ENCODE data around the gene GPC3. TPM values are rescaled to one million over a fixed set of nuclear protein-coding genes. Genes with fewer than 3 reads are reported as not detected.

The GPC3 gene
- total RNA-seq, 2 experiments from 2014 or later, result 0.25 to 0.59 TPM

DNA sequence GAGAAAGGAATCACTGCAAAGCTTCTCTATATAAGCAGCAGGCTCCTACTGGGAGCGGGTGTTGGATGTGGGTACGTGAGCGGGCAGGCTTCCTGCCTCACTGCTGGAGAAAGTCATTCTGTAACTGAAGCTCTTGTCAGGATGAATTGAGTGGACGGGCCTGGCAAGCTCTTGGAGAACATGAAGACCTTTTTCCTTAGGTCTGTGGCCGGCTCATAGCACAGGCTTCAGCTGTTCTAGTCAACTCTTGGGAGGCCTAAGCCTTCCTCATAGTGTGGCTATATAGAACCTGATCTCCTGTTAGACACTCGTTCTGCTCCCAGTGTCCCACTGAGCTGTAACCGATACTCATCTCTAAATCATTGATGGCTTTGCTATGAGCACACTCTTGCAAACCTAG lies 461.9 kb downstream of the GPC3 start:
- ChIA-PET CTCF (no interaction called here), POLR2A (no interaction called here)
- Mint-ChIP-seq H3K4me1 (ENCODE audit: low read depth) (no peaks in the 10 kb centered on the region), H3K9me3 (no peaks in the 10 kb centered on the region), H3K36me3 (ENCODE audit: low read depth) (no peaks in the 10 kb centered on the region), H3K27me3 (no peaks in the 10 kb centered on the region), H3K4me3 (no peak overlapping the region), H3K27ac (no peak overlapping the region)
- H3K27me3 ChIP-seq (ENCODE audit: control insufficient read depth in 1 of 2, insufficient read depth in 2 of 2, low read length in 2 of 2), result no peaks in the 10 kb centered on the region
- no peak for TF ChIP-seq CTCF (IDR thresholded peaks at IDR 0.05)
- no peaks in the 10 kb centered on the region for H3K9me3 ChIP-seq (ENCODE audit: control insufficient read depth in 1 of 2, insufficient read depth in 1 of 2, low read length in 2 of 2)
- H3K27ac ChIP-seq (ENCODE audit: low read depth in 1 of 2, low read length in 2 of 2), result no peak overlapping the region
- no peaks in the 10 kb centered on the region for H3K4me1 ChIP-seq (ENCODE audit: insufficient read depth, low read length)
- ATAC-seq (ENCODE audit: poor library complexity) (no peak), DNase-seq (no peak)
- H3K4me3 ChIP-seq (ENCODE audit: low read length), result no peak overlapping the region
- intact Hi-C loops (cut with DNase I, micrococcal nuclease), result no loop called here
- H3K36me3 ChIP-seq (ENCODE audit: insufficient read depth, low read length), result no peaks in the 10 kb centered on the region

- no peak for TF ChIP-seq CTCF (IDR thresholded peaks at IDR 0.05)
- ChIA-PET POLR2A (no interaction called here), CTCF (no interaction called here)
- H3K9me3 Mint-ChIP-seq, result no peaks in the 10 kb centered on the region
- DNase-seq (no peak), ATAC-seq (ENCODE audit: poor library complexity) (no peak)
- no peak overlapping the region for H3K27ac ChIP-seq (ENCODE audit: low read depth in 1 of 2, low read length in 2 of 2)
- no peaks in the 10 kb centered on the region for H3K27me3 ChIP-seq (ENCODE audit: control insufficient read depth in 1 of 2, insufficient read depth in 2 of 2, low read length in 2 of 2)
- no peaks in the 10 kb centered on the region for H3K4me1 ChIP-seq (ENCODE audit: insufficient read depth, low read length)
- intact Hi-C loops (cut with DNase I, micrococcal nuclease), result no loop called here
- no peak overlapping the region for H3K27ac Mint-ChIP-seq
- no peaks in the 10 kb centered on the region for H3K4me1 Mint-ChIP-seq (ENCODE audit: low read depth)
- no peaks in the 10 kb centered on the region for H3K36me3 Mint-ChIP-seq (ENCODE audit: low read depth)
- H3K9me3 ChIP-seq (ENCODE audit: control insufficient read depth in 1 of 2, insufficient read depth in 1 of 2, low read length in 2 of 2), result no peaks in the 10 kb centered on the region
- no peak overlapping the region for H3K4me3 ChIP-seq (ENCODE audit: low read length)
- no peak overlapping the region for H3K4me3 Mint-ChIP-seq
- H3K27me3 Mint-ChIP-seq, result no peaks in the 10 kb centered on the region
- no peaks in the 10 kb centered on the region for H3K36me3 ChIP-seq (ENCODE audit: insufficient read depth, low read length)
Measured at GRCh38 chrX:133523081-133523487, 462.3 kb downstream of the GPC3 start.

DNA sequence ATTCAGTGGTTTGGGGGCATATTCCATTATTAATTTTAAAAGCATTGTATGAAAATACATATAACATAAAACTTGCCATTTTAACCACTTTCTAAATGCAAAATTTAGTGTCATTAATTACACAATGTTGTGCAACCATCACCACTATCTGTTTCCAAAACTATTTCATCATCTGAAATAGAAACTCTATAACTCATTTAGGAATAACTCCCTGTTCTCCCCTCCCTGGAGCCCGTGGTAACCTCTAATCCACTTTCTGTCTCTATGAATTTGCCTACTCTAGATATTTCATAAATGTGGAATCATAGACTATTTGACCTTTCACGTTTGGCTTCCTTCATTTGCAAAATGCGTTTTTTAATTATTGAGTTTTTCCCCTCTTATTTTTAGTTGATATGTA lies 468.7 kb downstream of the GPC3 start:
- no peaks in the 10 kb centered on the region for H3K4me1 ChIP-seq (ENCODE audit: insufficient read depth, low read length)
- no peaks in the 10 kb centered on the region for H3K36me3 Mint-ChIP-seq (ENCODE audit: low read depth)
- no peaks in the 10 kb centered on the region for H3K4me1 Mint-ChIP-seq (ENCODE audit: low read depth)
- no peak overlapping the region for H3K27ac Mint-ChIP-seq
- H3K9me3 Mint-ChIP-seq, result no peaks in the 10 kb centered on the region
- H3K27ac ChIP-seq (ENCODE audit: low read depth in 1 of 2, low read length in 2 of 2), result no peak overlapping the region
- H3K9me3 ChIP-seq (ENCODE audit: control insufficient read depth in 1 of 2, insufficient read depth in 1 of 2, low read length in 2 of 2), result no peaks in the 10 kb centered on the region
- POLR2A ChIA-PET, result no interaction called here
- no peaks in the 10 kb centered on the region for H3K27me3 ChIP-seq (ENCODE audit: control insufficient read depth in 1 of 2, insufficient read depth in 2 of 2, low read length in 2 of 2)
- intact Hi-C loops (cut with DNase I, micrococcal nuclease), result no loop called here
- ATAC-seq (ENCODE audit: poor library complexity) (no peak), DNase-seq (no peak)
- H3K4me3 Mint-ChIP-seq, result no peak overlapping the region
- no peaks in the 10 kb centered on the region for H3K36me3 ChIP-seq (ENCODE audit: insufficient read depth, low read length)
- no peak for TF ChIP-seq CTCF (IDR thresholded peaks at IDR 0.05)
- no peak overlapping the region for H3K4me3 ChIP-seq (ENCODE audit: low read length)
- CTCF ChIA-PET, result no interaction called here
- H3K27me3 Mint-ChIP-seq, result no peaks in the 10 kb centered on the region

Measured in CD4-positive, alpha-beta T cell (primary cell).